ENCODE measurements around the gene FCHSD2. TPM values are rescaled to one million over a fixed set of nuclear protein-coding genes. Genes with fewer than 3 reads are reported as not detected.
A peak's percentile ranks its signal among the peaks of the same experiment; 100 is the strongest.

FCHSD2 gene
- total and polyA plus RNA-seq, 2 of the 13 experiments (the other 11 are each of a cell fraction or from before 2014, with no cell fraction given) = 20.5 to 24.8 TPM

- no peak for TF ChIP-seq CREB3 (CRISPR knock-in tag; IDR thresholded peaks at IDR 0.05)
- TF ChIP-seq TRIM24 (CRISPR knock-in tag; IDR thresholded peaks at IDR 0.05) = no peak
- no peak for TF ChIP-seq ETV6 (CRISPR knock-in tag; conservative IDR thresholded peaks at IDR 0.05)
- no peak for TF ChIP-seq RFX5 (IDR thresholded peaks at IDR 0.05; ENCODE audit: low read depth, low read length)
- TF ChIP-seq ZNF616 (CRISPR knock-in tag; IDR thresholded peaks at IDR 0.05; ENCODE audit: low read depth) = no peak
- 0 out of 2 replicates have a peak, but pooled peaks have one; percentile 39 for TF ChIP-seq NCOR1 (IDR thresholded peaks at IDR 0.05; ENCODE audit: borderline replicate concordance, low read length)
- no peak for TF ChIP-seq KDM2A (CRISPR knock-in tag; IDR thresholded peaks at IDR 0.05; ENCODE audit: borderline replicate concordance, low read depth)
- no peak for TF ChIP-seq PTBP1 (IDR thresholded peaks at IDR 0.05; ENCODE audit: low read depth, low read length, poor library complexity, severe bottlenecking)
- TF ChIP-seq TFDP2 (CRISPR knock-in tag; IDR thresholded peaks at IDR 0.05) = no peak
- no peak for TF ChIP-seq ZNF205 (CRISPR knock-in tag; IDR thresholded peaks at IDR 0.05)
- TF ChIP-seq ZNF543 (CRISPR knock-in tag; IDR thresholded peaks at IDR 0.05) = no peak
- TF ChIP-seq NFIC (IDR thresholded peaks at IDR 0.05; ENCODE audit: low read length) = 0 out of 2 replicates have a peak, but pooled peaks have one; percentile 47
- TF ChIP-seq BCL6 (CRISPR knock-in tag; IDR thresholded peaks at IDR 0.05) = peak; percentile 55
- no peak for TF ChIP-seq FOXM1 (CRISPR knock-in tag; IDR thresholded peaks at IDR 0.05)
- peak; percentile 63 for TF ChIP-seq RARA (CRISPR knock-in tag; IDR thresholded peaks at IDR 0.05)
- TF ChIP-seq ZNF30 (CRISPR knock-in tag; IDR thresholded peaks at IDR 0.05) = no peak
- TF ChIP-seq ZNF441 (CRISPR knock-in tag; IDR thresholded peaks at IDR 0.05; ENCODE audit: borderline replicate concordance) = no peak
- TF ChIP-seq, protein P1, sequence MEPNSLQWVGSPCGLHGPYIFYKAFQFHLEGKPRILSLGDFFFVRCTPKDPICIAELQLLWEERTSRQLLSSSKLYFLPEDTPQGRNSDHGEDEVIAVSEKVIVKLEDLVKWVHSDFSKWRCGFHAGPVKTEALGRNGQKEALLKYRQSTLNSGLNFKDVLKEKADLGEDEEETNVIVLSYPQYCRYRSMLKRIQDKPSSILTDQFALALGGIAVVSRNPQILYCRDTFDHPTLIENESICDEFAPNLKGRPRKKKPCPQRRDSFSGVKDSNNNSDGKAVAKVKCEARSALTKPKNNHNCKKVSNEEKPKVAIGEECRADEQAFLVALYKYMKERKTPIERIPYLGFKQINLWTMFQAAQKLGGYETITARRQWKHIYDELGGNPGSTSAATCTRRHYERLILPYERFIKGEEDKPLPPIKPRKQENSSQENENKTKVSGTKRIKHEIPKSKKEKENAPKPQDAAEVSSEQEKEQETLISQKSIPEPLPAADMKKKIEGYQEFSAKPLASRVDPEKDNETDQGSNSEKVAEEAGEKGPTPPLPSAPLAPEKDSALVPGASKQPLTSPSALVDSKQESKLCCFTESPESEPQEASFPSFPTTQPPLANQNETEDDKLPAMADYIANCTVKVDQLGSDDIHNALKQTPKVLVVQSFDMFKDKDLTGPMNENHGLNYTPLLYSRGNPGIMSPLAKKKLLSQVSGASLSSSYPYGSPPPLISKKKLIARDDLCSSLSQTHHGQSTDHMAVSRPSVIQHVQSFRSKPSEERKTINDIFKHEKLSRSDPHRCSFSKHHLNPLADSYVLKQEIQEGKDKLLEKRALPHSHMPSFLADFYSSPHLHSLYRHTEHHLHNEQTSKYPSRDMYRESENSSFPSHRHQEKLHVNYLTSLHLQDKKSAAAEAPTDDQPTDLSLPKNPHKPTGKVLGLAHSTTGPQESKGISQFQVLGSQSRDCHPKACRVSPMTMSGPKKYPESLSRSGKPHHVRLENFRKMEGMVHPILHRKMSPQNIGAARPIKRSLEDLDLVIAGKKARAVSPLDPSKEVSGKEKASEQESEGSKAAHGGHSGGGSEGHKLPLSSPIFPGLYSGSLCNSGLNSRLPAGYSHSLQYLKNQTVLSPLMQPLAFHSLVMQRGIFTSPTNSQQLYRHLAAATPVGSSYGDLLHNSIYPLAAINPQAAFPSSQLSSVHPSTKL (CRISPR knock-in tag; IDR thresholded peaks at IDR 0.05) = peak; percentile 81
- 0 out of 2 replicates have a peak, but pooled peaks have one; percentile 38 for TF ChIP-seq TGIF2 (CRISPR knock-in tag; IDR thresholded peaks at IDR 0.05)
- no peak for TF ChIP-seq NONO (IDR thresholded peaks at IDR 0.05)
- TF ChIP-seq NONO (CRISPR knock-in tag; conservative IDR thresholded peaks at IDR 0.05) = no peak
- TF ChIP-seq ZNF629 (CRISPR knock-in tag; conservative IDR thresholded peaks at IDR 0.05) = no peak
- TF ChIP-seq SOX13 (IDR thresholded peaks at IDR 0.05) = no peak
- peak in 1 of 2 experiments; percentile 83; a peak in 2 of 4 replicates for TF ChIP-seq SOX13 (CRISPR knock-in tag; conservative IDR thresholded peaks at IDR 0.05 in 1 of 2, IDR thresholded peaks at IDR 0.05 in 1 of 2)
- no peak for TF ChIP-seq ZNF17 (CRISPR knock-in tag; IDR thresholded peaks at IDR 0.05)
- TF ChIP-seq XRCC5 (optimal IDR thresholded peaks at IDR 0.05; ENCODE audit: low read length) = no peak
Measured at GRCh38 chr11:73175551-73176144, 33.5 kb upstream of the FCHSD2 start (continued).
